Right lobe of liver (tissue), 6 donors: ENCODE results near the gene HTT-AS. TPM values are rescaled to one million over a fixed set of nuclear protein-coding genes. Genes with fewer than 3 reads are reported as not detected.
A peak's percentile ranks its signal among the peaks of the same experiment; 100 is the strongest.

Source experiments
- ATAC-seq, 4 donors: fragments of 200-7000 bp; cut with Tn5 transposase; one replicate each; pipeline ENCODE4 v1.9.1; 2020; ENCODE audit warnings: mild to moderate bottlenecking in 4 of 4, moderate library complexity in 4 of 4
- DNase-seq, 3 donors: peaks; one replicate each; pipeline ENCODE4 v3.0.0-alpha.2; 2020
- H3K27ac ChIP-seq, 3 donors: fragments of 200-600 bp; one replicate each; pipeline ENCODE4 v1.8.0; 2022
- H3K27me3 ChIP-seq, 2 donors: fragments of 200-600 bp; one replicate each; pipeline ENCODE4 v1.8.0; 2022
- H3K36me3 ChIP-seq, 4 donors: fragments of 200-600 bp; sonication (generic) in 1 of 4; one replicate each; pipeline versions ENCODE4 v1.5.1 to v1.8.0; 2017 to 2022; ENCODE audit warnings: control low read depth in 1 of 4
- H3K4me1 ChIP-seq, 4 donors: fragments of 200-600 bp; sonication (generic) in 1 of 4; one replicate each; pipeline versions ENCODE4 v1.5.1 to v1.8.0; 2017 to 2022; ENCODE audit warnings: control low read depth in 1 of 4
- H3K4me3 ChIP-seq, 3 donors: fragments of 200-600 bp; one replicate each; pipeline ENCODE4 v1.8.0; 2022
- H3K9me3 ChIP-seq, 4 donors: fragments of 200-600 bp; sonication (generic) in 1 of 4; one replicate each; pipeline versions ENCODE4 v1.5.1 to v1.8.0; 2017 to 2022; ENCODE audit warnings: control low read depth in 1 of 4
- POLR2A ChIP-seq: fragments of 450-650 bp; IDR thresholded peaks from one replicate; pipeline ENCODE4 v1.6.1; 2017; ENCODE audit warnings: antibody characterized with exemption, mild to moderate bottlenecking
- WGBS: methylation state at CpG from one replicate; pipeline ENCODE4 v1.1.6; 2018; ENCODE audit warnings: low coverage, low lambda C conversion rate; ENCODE audit not compliant: insufficient coverage; ENCODE audit errors: missing lambda C conversion rate; 5-methylcytosine and 5-hydroxymethylcytosine counted together
- intact Hi-C, 2 donors: fragments of 100-400 bp; cut with DNase I; formaldehyde crosslinking; loops; one replicate each; pipeline versions ENCODE4 v1.11.2 to v1.14.1; 2022
- total RNA-seq, 6 experiments: library from RNA; depleted of rRNA in 2 of 6; stranded (reverse); fragments of >200 nt in 2 of 6; fragmentation: NEBNext Ultra II Directional in 3 of 6; extraction: Animal tissue kit (Norgen Biotek cat#: 25700) in 3 of 6; gene quantifications; one replicate each; pipeline versions ENCODE4 v1.1.0 to v1.2.4, GENCODE V29; 2016 to 2023
- TF ChIP-seq, protein P1 (sequence below), 4 donors: fragments of 200-600 bp in 3 of 4; fragments of 450-650 bp in 1 of 4; IDR thresholded peaks; one replicate each; pipeline versions ENCODE4 v1.5.1 to v1.8.0; 2016 to 2022; ENCODE audit warnings: antibody characterized with exemption in 4 of 4, mild to moderate bottlenecking in 2 of 4
- donor health status: DM: no; HTN: yes; CAD: no.
- donor health status: DM: no; HTN: no; CAD: no.
- donor health status: DM: no; HTN: no; CAD: no.
- donor health status: DM: no; HTN: yes; CAD: no.
- donor health status: DM: no; HTN: yes; CAD: no.

Gene HTT-AS
- total RNA-seq, 6 experiments from 2014 or later: not detected

- DNase-seq (no peak), ATAC-seq (no peak)
- no peak overlapping the region for H3K27ac ChIP-seq
- intact Hi-C loops: loop anchor here in 1 of 2 donors (10.0 kb wide), 2 partner anchors 59 to 269 kb away; no protein-coding TSS in a partner anchor
- TF ChIP-seq, protein P1, sequence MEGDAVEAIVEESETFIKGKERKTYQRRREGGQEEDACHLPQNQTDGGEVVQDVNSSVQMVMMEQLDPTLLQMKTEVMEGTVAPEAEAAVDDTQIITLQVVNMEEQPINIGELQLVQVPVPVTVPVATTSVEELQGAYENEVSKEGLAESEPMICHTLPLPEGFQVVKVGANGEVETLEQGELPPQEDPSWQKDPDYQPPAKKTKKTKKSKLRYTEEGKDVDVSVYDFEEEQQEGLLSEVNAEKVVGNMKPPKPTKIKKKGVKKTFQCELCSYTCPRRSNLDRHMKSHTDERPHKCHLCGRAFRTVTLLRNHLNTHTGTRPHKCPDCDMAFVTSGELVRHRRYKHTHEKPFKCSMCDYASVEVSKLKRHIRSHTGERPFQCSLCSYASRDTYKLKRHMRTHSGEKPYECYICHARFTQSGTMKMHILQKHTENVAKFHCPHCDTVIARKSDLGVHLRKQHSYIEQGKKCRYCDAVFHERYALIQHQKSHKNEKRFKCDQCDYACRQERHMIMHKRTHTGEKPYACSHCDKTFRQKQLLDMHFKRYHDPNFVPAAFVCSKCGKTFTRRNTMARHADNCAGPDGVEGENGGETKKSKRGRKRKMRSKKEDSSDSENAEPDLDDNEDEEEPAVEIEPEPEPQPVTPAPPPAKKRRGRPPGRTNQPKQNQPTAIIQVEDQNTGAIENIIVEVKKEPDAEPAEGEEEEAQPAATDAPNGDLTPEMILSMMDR (IDR thresholded peaks at IDR 0.05): no peak
- WGBS: 67% methylated on average over 5 of the region's 8 CpGs
- H3K27me3 ChIP-seq: no peaks in the 10 kb centered on the region
- no peaks in the 10 kb centered on the region for H3K9me3 ChIP-seq
- H3K36me3 ChIP-seq: no peaks in the 10 kb centered on the region
- no peak overlapping the region for H3K4me3 ChIP-seq
- H3K4me1 ChIP-seq: no peaks in the 10 kb centered on the region
Observed at GRCh38 chr4:3034231-3034630, 40.1 kb downstream of the HTT-AS start.

DNA sequence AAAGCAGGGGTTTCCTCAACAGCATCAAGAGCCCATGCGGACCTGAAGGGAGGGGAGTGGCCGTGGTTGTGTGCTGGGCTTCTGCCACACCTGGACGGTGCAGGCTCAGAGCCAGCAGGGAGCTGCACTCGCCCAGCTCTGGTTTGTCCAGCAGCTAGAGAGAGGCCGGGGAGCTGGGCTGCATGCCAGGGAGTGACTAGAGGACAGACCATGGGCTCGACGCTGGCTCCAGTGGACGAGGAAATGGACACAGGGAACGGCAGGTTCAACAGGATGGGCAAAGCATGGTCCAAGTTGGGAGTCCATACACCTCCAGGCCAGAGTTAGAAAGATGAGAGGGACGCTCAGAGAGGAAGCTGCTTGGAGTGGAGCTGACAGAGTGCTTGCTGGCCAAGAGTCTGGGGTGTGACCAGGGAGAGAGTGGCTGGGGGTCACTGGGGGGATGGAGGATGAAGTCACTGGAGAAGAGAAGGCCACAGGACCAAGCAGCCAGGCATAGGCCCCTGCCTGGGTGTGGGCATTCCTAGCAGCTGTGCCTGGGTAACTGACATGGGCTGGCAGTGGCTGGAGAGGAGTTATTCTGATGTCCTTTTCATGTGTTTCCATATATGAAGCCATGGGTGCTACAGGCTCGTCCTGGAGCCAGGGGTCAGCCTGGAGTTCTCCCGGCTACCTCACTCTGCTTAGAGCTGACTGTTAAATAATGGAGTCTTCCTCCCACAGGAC, 42.8 kb downstream of the HTT-AS start:
- peak; percentile 66 to 85 (median 74) for ATAC-seq
- WGBS: 71% methylated on average over 8 of the region's 12 CpGs
- peak; percentile 77 to 80 (median 77) for DNase-seq
- no peaks in the 10 kb centered on the region for H3K4me1 ChIP-seq
- H3K27me3 ChIP-seq: no peaks in the 10 kb centered on the region
- no peak for TF ChIP-seq POLR2A
- TF ChIP-seq, protein P1 (IDR thresholded peaks at IDR 0.05): no peak
- H3K9me3 ChIP-seq: no peaks in the 10 kb centered on the region
- H3K36me3 ChIP-seq: no peaks in the 10 kb centered on the region
- intact Hi-C loops: loop anchor here in 1 of 2 donors (10.0 kb wide), 2 partner anchors 57 to 267 kb away; no protein-coding TSS in a partner anchor
- H3K4me3 ChIP-seq: no peak overlapping the region
- H3K27ac ChIP-seq: no peak overlapping the region

GRCh38 chr4:3030566-3031356, 43.6 kb downstream of the HTT-AS start:
- no peak overlapping the region for H3K27ac ChIP-seq
- ATAC-seq: peak in 1 of 4 donors; percentile 9
- no peaks in the 10 kb centered on the region for H3K9me3 ChIP-seq
- WGBS: 78% methylated on average over 18 of the region's 18 CpGs
- intact Hi-C loops: loop anchor here in 1 of 2 donors (10.0 kb wide), 2 partner anchors 56 to 266 kb away; no protein-coding TSS in a partner anchor
- H3K4me3 ChIP-seq: no peak overlapping the region
- no peaks in the 10 kb centered on the region for H3K27me3 ChIP-seq
- no peaks in the 10 kb centered on the region for H3K4me1 ChIP-seq
- no peak for DNase-seq
- TF ChIP-seq POLR2A: no peak
- TF ChIP-seq, protein P1 (IDR thresholded peaks at IDR 0.05): no peak
- H3K36me3 ChIP-seq: no peaks in the 10 kb centered on the region

DNA sequence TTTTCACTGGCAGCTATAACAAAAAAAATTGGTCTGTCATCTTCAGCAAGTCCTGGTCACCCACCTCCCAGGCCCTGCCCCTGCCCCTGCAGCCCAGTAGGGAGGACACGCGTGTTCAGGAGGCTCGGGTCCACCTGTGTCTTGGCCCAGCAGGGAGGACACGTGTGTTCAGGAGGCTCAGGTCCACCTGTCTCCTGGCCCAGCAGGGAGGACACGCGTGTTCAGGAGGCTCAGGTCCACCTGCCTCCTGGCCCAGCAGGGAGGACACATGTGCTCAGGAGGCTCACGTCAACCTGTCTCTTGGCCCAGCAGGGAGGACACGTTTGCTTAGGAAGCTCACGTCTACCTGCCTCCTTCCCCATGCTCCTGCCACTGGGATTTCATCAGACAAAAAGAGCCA, 44.9 kb downstream of the HTT-AS start:
- intact Hi-C loops: no loop called here
- DNase-seq (no peak), ATAC-seq (no peak)
- Histone ChIP-seq H3K4me3 (no peak overlapping the region), H3K4me1 (no peaks in the 10 kb centered on the region), H3K27me3 (no peaks in the 10 kb centered on the region), H3K27ac (no peak overlapping the region), H3K36me3 (no peaks in the 10 kb centered on the region), H3K9me3 (no peaks in the 10 kb centered on the region)
- 83% methylated on average over 3 of the region's 9 CpGs for WGBS
- TF ChIP-seq, protein P1 (IDR thresholded peaks at IDR 0.05): no peak
- no peak for TF ChIP-seq POLR2A
